HG02588 (cell line): ENCODE data around the gene HBS1L.

Experiments
- ATAC-seq: cut with Tn5 transposase; IDR thresholded peaks from one replicate; pipeline ENCODE4 v1.9.1; 2021; ENCODE audit warnings: mild to moderate bottlenecking, moderate library complexity; ENCODE audit not compliant: unreplicated experiment

HBS1L gene

GRCh38 chr6:135043364-135043763 lies 11.3 kb downstream of the HBS1L start:
- ATAC-seq: no peak

- ATAC-seq: no peak
These were observed 16.3 kb downstream of the HBS1L start for GRCh38 chr6:135038335-135038734.

GRCh38 chr6:135037541-135037940 lies 17.1 kb downstream of the HBS1L start:
- ATAC-seq: no peak

GRCh38 chr6:135036731-135037420 lies 17.7 kb downstream of the HBS1L start:
- no peak for ATAC-seq

GRCh38 chr6:135033238-135033637 lies 21.4 kb downstream of the HBS1L start:
- ATAC-seq: no peak

- ATAC-seq: no peak
These were observed 24.0 kb downstream of the HBS1L start for GRCh38 chr6:135030532-135031178.

DNA sequence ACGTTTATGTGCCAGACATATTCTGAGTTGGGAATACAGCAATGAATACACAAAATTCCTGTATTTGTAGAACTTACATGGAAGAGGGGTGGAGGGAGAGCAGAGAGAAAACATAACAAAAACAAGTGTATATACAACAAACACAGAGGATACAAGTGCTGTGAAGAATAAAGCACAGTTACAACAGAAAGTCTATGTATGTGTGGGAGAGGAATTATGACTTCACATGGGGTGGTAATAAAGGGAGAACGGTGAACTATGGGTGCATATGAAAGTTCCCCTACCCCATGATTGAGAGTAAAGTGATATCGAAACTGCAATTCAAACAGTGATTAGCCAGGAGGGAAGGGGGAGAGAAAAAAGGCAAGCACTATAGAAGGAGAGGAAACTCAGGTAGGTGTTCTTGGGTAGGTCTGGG lies 24.6 kb downstream of the HBS1L start:
- ATAC-seq: peak; percentile 97

DNA sequence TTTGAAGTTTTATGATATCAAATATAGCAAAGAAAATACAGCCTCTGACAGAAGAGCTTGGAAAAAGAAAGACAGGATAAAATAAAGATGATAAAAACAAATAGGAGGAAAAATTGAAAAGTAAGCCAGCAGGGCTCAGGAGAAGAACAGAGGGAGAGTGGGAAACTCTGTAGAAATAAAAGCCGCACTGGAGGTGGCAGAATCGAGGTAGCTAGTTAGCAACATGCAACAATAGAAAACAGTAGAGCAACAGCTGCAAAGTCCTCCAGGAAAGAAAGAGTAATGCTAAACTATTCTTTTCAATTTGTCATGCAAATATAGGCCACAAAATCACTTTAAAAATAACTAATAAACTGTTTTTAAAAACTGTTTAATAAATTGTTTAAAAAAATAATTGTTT lies 28.8 kb downstream of the HBS1L start:
- ATAC-seq: no peak

- ATAC-seq: no peak
These were observed 29.4 kb downstream of the HBS1L start for GRCh38 chr6:135025175-135025574.

GRCh38 chr6:135022050-135022697 lies 32.4 kb downstream of the HBS1L start:
- ATAC-seq: no peak

- peak; percentile 69 for ATAC-seq
These were observed 33.1 kb downstream of the HBS1L start for GRCh38 chr6:135021310-135022049.

DNA sequence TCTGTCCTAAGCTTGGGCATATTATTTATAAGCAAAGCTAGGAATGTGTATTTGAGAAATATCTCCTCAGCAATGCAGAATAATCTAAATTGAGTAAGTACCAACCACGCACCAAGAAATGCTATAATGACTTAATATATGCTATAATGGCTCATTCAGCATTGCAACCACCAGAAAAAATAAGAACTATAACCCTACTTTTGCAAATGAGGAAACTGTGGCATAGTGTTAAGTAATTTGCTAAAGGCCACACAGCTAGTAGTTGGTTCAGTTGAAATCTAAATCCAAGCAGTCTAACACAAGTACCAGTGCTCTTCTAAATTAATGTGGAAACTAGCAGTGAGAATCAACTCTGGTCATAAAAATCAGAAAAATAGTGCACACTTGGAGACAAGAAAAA lies 35.7 kb downstream of the HBS1L start:
- no peak for ATAC-seq

- no peak for ATAC-seq
These were observed 36.6 kb downstream of the HBS1L start for GRCh38 chr6:135018052-135018451.

- ATAC-seq: peak; percentile 85
These were observed 40.2 kb downstream of the HBS1L start for GRCh38 chr6:135014353-135014832.

- no peak for ATAC-seq
These were observed 41.4 kb downstream of the HBS1L start for GRCh38 chr6:135013211-135013610.

- ATAC-seq: no peak
These were observed 41.9 kb downstream of the HBS1L start for GRCh38 chr6:135012764-135013163.

- no peak for ATAC-seq
These were observed 42.3 kb downstream of the HBS1L start for GRCh38 chr6:135012349-135012748.

- no peak for ATAC-seq
These were observed 45.7 kb downstream of the HBS1L start for GRCh38 chr6:135008941-135009290.

GRCh38 chr6:135008072-135008940 lies 46.3 kb downstream of the HBS1L start:
- peak; percentile 86 for ATAC-seq

DNA sequence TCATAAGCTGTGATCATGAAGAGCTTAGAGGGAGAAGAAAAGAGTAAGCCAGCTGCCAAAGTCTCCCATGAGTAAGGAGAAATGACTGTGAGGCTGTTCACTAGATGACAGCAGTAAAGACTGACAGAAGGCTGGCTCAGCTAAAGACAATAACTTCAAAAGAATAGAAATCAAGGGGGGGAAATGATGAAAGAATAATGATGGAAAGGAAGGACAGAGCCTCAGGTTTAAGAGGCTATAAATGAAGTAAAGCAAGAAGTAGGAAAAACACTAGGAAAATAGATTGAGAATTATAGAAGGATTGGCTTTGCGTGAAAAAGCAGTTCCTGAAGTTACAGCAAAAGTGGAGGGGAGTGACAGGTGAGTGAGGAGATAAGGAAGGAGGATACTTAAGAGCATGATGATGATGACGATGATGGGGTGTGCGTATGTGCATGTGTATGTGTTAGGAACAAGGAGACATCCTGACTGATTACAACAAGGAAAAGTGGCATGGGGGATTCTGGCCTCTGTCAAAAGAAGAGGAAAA lies 48.2 kb downstream of the HBS1L start:
- no peak for ATAC-seq
